ENCODE data around the gene SLC25A30.
"Not testable (repeated sequence)": the region's sequence is repeated elsewhere in the genome, so short reads cannot be mapped to it uniquely, and the experiment has no call there.

Gene SLC25A30

GRCh38 chr13:45426056-45426841, 8.1 kb upstream of the SLC25A30 start:
- not testable (repeated sequence) for DNase-seq

DNA sequence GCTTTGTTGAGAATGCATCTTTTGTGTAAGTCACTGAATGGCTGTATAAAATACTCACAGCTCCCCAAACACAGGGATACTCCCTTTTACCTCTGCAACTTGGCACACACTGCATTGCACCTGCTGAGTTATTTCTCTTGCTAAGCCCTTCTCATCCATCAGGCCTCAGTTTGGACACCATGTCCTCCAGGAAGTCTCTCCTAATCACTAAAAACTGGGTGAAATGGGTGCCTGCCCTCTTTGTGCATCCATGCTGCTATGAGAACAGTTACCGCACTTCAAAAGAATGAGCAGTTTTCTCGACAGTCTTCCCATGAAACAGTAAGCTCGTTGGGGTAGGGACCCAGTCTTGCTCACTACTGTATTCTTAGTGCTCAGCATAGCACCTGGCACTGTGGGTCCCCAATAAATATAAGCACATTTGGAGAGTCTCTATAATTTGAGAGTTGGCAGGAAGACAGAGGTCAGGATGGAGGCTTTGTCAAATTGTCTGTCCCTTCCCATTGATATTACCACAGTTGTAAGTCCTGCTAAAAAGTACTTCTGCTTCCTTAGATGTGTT, 4.6 kb upstream of the SLC25A30 start:
- DNase-seq, result no peak

GRCh38 chr13:45419945-45420344, 1.8 kb upstream of the SLC25A30 start:
- DNase-seq, result no peak

GRCh38 chr13:45419389-45419788, 1.2 kb upstream of the SLC25A30 start:
- DNase-seq, result not testable (repeated sequence)

- no peak for DNase-seq
These were observed 1.6 kb downstream of the SLC25A30 start for GRCh38 chr13:45416516-45417128.

GRCh38 chr13:45415112-45415511, 3.1 kb downstream of the SLC25A30 start:
- no peak for DNase-seq

- DNase-seq, result peak; percentile 96
These were observed 4.3 kb downstream of the SLC25A30 start for GRCh38 chr13:45413826-45414307.

- no peak for DNase-seq
These were observed 5.7 kb downstream of the SLC25A30 start for GRCh38 chr13:45412274-45413049.

- no peak for DNase-seq
These were observed 6.5 kb downstream of the SLC25A30 start for GRCh38 chr13:45411631-45412030.

DNA sequence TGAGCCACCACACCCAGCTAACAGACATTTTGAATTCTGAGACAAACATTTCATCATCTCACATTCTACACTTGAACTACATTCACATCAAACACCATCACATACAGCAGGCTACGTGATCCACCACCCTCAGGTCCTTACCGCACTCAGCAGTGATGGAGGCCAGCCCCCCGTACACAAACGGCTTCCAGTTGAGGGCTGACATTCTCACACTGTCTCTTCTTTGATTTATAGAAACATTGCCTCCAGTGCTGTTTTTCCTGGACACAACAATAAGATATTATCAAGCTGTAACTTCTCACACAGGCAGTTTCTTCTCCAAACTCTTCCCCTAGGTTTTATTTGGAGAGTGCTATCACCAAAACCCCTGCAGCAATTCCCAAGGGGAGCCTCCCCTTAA, 7.0 kb downstream of the SLC25A30 start:
- no peak for DNase-seq

- DNase-seq, result no peak
These were observed 7.7 kb downstream of the SLC25A30 start for GRCh38 chr13:45410466-45410865.

- no peak for DNase-seq
These were observed 8.2 kb downstream of the SLC25A30 start for GRCh38 chr13:45410001-45410400.

GRCh38 chr13:45406421-45406820, 11.8 kb downstream of the SLC25A30 start:
- no peak for DNase-seq

DNA sequence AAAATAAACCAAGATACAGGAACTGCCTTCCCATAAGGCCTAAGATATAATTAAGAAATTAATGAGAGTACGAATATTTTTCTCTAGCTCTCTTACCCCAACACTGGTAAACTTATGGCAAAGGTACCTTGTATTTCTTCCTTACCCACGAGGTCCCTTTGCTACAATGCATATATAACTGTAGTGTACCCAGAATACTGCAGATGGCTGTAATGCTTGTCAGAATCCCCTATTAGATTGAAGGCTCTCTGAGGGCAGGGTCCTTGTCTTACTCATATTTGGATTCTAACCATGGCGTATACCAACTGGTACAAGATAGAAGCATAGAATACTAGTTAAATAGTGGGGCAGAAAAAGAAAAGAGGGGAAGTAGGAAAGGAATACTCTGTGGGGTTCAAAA, 15.1 kb downstream of the SLC25A30 start:
- DNase-seq, result no peak

- DNase-seq, result peak; percentile 6
These were observed 15.5 kb downstream of the SLC25A30 start for GRCh38 chr13:45402641-45403040.

DNA sequence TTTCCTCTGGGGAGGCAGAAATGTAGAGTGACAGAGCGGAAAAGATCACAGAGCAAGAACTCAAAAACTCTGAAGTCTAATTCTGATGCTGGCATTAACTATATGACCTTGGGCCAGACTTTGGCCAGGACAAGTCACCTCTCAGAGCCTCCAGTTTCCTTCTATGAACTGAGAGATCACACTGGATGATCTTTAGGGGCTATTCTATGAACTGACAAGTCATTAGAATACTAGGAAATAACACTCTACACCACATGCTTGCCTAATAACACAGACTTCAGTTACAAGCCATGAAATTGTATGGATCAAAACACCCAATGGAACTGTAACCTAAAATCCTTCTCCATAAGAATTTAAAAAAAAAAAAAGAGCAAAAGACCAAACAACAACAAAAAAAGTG, 16.9 kb downstream of the SLC25A30 start:
- DNase-seq, result no peak

GRCh38 chr13:45398877-45399276, 19.3 kb downstream of the SLC25A30 start:
- DNase-seq, result no peak

GRCh38 chr13:45396533-45397095, 21.6 kb downstream of the SLC25A30 start:
- DNase-seq, result no peak

- peak; percentile 28 for DNase-seq
These were observed 24.1 kb downstream of the SLC25A30 start for GRCh38 chr13:45393941-45394570.

DNA sequence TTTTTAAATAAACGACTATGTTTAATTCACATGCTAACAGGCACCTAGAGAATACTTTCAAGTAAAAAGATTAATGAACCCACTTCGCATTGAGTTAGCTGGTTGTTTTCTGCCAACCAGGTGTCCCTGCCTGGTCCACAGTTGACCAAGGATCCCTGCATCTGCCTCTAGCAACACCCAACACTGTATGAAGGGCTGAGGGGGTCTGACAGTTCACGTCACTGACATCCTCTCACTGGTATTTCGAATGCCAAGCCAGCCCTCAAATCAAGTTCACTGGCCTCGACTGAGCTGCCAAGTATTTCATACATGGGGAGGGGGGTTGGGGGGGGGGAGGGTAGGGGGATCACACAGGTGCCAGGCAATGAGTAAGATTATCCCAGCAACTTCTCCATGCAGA, 25.4 kb downstream of the SLC25A30 start:
- DNase-seq, result no peak

DNA sequence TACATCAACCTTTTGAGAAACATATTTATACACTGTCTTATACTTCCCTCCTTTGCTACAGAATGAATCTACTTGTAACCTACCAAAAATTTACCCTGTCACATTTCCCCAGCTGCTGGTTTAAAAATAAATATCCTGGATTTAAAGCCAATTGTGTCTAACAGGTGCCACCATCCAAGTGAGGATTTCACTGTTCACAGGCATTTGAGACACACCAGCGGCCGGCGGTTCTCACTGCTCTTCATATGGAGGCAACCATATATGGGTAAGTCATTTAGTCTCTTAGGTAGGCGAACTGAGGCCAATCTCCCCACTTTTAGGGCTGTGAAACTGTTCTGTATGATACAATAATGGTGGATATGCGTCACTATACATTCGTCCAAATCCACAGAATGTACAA, 26.2 kb downstream of the SLC25A30 start:
- DNase-seq, result no peak

- DNase-seq, result not testable (repeated sequence)
These were observed 27.0 kb downstream of the SLC25A30 start for GRCh38 chr13:45391128-45391527.
